ENCODE data around the gene MSANTD7.

The MSANTD7 gene

GRCh38 chr10:14884082-14884481 is 46.0 kb downstream of the MSANTD7 start:
- no peak for DNase-seq (ENCODE audit: low spot score)
